HFFc6 (cell line): Measurements from ENCODE around the gene NAT10. TPM values are rescaled to one million over a fixed set of nuclear protein-coding genes. Genes with fewer than 3 reads are reported as not detected.
A peak's percentile ranks its signal among the peaks of the same experiment; 100 is the strongest.

Source experiments
- DNase-seq: peaks from one replicate; pipeline ENCODE4 v3.0.0-alpha.2; 2018
- H3K27ac Mint-ChIP-seq: 2 replicates; pipeline ENCODE4 v1.8.0; 2020; ENCODE audit warnings: mild to moderate bottlenecking, mixed read lengths
- H3K27me3 Mint-ChIP-seq: 2 replicates; pipeline ENCODE4 v1.8.0; 2021; ENCODE audit warnings: mild to moderate bottlenecking, moderate library complexity, mixed read lengths; ENCODE audit not compliant: insufficient read depth
- H3K36me3 Mint-ChIP-seq: 2 replicates; pipeline ENCODE4 v1.8.0; 2021; ENCODE audit warnings: low read depth, mixed read lengths
- H3K4me1 Mint-ChIP-seq: 2 replicates; pipeline ENCODE4 v1.8.0; 2020; ENCODE audit warnings: low read depth, mixed read lengths
- H3K4me3 Mint-ChIP-seq: 2 replicates; pipeline ENCODE4 v1.8.0; 2020; ENCODE audit warnings: mild to moderate bottlenecking, moderate library complexity, mixed read lengths
- H3K9me3 Mint-ChIP-seq: 2 replicates; pipeline ENCODE4 v1.8.0; 2020; ENCODE audit warnings: mild to moderate bottlenecking, mixed read lengths
- total RNA-seq, 6 experiments: library from RNA; stranded (reverse); fragmentation: NEBNext Ultra II Directional; extraction: Animal tissue kit (Norgen Biotek cat#: 25700); gene quantifications; 2 replicates in 1 of 6; 3 replicates in 5 of 6; pipeline ENCODE4 v1.2.3, GENCODE V29; 2021
- TF ChIP-seq, protein P1 (sequence below): fragments of 200-600 bp; sonication (generic); IDR thresholded peaks from 2 replicates; pipeline ENCODE4 v1.5.0; 2021; ENCODE audit warnings: antibody characterized with exemption, mild to moderate bottlenecking

Gene NAT10
- total RNA-seq, 6 experiments from 2014 or later: 46.9 to 61.2 (median 54.9) TPM

DNA sequence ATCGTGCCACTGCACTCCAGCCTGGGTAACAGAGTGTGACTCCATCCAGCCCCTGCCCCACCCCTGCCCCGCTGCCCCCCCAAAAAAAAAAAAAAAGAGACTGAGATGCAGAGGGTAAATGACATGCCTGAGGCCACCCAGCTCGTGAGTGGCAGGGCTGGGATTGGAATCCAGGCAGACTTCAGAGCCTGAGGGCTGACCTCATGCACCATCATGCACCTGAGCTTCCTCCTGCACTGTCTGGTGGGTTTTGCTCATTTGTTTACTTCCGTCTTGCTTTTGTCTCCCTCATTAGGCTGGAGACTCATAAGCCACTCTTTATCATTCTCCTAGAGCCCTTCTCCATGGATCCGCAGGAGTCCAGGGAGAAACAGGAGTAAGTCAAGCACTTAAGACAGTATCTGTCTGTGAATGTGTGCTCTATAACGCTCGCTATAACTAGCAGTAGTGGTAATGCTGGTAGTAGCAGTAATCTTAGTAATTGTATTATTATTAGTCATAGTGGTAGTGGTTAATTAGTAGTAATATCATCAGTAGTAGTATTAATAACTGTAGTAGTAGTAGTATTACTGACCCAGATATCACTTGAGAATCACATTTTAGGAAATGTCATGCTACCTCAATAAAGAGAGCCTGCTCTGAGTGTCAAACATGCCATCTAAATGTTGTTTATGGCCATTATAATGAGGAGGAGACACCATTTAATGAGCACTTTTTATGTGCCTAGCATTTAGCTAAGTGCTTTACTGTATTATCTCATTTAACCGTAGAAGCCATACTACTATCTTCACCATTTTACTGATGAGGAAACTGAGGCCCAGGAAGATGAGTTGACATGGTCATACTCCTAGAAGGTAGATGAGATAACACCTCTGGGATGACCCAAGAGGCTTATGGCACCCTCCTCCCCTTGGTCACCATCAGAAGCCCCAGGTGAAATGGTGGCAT is 85.0 kb downstream of the NAT10 start:
- Mint-ChIP-seq H3K4me1 (peaks cover 30% of the 10 kb centered on the region), H3K36me3 (no peaks in the 10 kb centered on the region), H3K4me3 (no peak overlapping the region), H3K9me3 (no peaks in the 10 kb centered on the region), H3K27me3 (peaks cover 6% of the 10 kb centered on the region; the same call in 1 of the 2 replicates), H3K27ac (no peak overlapping the region)
- no peak for DNase-seq
- TF ChIP-seq, protein P1, sequence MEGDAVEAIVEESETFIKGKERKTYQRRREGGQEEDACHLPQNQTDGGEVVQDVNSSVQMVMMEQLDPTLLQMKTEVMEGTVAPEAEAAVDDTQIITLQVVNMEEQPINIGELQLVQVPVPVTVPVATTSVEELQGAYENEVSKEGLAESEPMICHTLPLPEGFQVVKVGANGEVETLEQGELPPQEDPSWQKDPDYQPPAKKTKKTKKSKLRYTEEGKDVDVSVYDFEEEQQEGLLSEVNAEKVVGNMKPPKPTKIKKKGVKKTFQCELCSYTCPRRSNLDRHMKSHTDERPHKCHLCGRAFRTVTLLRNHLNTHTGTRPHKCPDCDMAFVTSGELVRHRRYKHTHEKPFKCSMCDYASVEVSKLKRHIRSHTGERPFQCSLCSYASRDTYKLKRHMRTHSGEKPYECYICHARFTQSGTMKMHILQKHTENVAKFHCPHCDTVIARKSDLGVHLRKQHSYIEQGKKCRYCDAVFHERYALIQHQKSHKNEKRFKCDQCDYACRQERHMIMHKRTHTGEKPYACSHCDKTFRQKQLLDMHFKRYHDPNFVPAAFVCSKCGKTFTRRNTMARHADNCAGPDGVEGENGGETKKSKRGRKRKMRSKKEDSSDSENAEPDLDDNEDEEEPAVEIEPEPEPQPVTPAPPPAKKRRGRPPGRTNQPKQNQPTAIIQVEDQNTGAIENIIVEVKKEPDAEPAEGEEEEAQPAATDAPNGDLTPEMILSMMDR: no peak

DNA sequence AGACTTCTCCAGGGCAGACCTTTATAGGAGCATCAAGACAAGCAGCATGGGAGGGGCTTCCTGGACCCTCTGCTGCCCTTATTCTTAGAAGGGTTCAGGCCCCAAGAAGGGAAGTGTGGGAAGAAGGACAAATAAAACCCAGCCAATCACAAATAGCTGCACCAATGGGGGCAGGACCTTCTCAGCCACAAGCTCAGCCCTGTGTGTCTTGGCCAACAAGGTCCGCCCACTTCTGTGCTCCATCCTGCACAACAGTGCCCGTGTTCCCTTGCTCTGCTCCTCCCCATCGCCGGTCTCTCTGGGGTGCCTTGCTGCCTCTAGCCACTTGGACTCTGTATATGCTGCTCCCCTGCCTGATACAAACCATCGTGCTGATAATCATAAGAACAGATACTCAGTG is 86.1 kb downstream of the NAT10 start:
- Mint-ChIP-seq H3K27me3 (peaks cover 6% of the 10 kb centered on the region; the same call in 1 of the 2 replicates), H3K9me3 (no peaks in the 10 kb centered on the region), H3K36me3 (no peaks in the 10 kb centered on the region)

DNA sequence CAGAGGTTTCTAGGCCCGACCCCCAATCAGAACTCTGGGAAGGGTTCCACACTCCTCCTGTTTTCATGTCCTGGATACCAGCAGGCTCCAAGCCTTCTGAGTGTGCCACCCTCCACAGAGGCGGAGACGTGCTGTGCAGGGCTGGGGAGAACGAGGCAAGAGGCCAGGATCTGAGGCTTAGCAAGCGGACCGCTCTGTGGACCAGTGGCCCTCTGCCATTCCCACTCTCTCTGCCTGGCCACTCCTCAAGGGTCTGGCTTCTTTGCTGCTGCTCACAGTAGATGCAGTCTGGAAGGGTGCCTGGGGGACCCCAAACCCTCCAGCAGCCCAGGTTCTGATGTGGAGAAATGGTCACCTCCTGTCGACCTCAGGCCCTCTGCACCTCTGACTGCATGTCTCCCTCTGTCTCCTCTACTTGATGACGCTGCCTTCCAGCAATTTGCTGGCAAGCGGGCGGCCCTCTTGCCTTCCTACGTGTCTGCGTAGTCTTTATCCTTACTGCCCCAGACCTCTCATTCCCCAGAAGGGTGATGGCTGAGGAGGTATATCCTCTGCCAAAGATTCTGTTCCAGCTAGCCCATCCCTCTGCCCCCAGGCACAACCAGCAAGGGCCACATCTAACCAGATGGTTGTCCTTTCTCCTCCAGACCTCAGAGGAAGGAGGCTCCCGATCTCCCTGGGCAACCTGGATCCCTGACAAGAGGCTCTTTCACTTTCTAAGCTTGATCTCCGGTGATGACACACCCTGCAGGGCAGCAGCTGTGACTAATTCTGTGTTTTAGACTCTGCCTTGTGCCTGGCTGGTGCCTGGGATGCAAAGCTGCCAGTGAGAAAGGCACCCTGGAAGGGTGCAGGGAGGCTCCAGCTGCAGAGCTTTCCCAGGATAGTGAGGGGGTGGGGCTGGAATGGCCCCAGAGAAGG is 87.3 kb downstream of the NAT10 start:
- H3K27me3 Mint-ChIP-seq: peaks cover 9% of the 10 kb centered on the region
- H3K4me1 Mint-ChIP-seq: peaks cover 30% of the 10 kb centered on the region
- H3K9me3 Mint-ChIP-seq: no peaks in the 10 kb centered on the region
- TF ChIP-seq, protein P1: no peak
- peak overlapping the region; percentile 90 for H3K4me3 Mint-ChIP-seq
- peak; percentile 97 for DNase-seq
- peak overlapping the region; percentile 100 for H3K27ac Mint-ChIP-seq
- H3K36me3 Mint-ChIP-seq: no peaks in the 10 kb centered on the region

More for the DNA sequence above, 86.1 kb downstream of the NAT10 start:
- Mint-ChIP-seq H3K4me1 (peaks cover 30% of the 10 kb centered on the region), H3K4me3 (no peak overlapping the region), H3K27ac (peak overlapping the region; percentile 100; the same call in 1 of the 2 replicates)
- DNase-seq: no peak
- TF ChIP-seq, protein P1: no peak

DNA sequence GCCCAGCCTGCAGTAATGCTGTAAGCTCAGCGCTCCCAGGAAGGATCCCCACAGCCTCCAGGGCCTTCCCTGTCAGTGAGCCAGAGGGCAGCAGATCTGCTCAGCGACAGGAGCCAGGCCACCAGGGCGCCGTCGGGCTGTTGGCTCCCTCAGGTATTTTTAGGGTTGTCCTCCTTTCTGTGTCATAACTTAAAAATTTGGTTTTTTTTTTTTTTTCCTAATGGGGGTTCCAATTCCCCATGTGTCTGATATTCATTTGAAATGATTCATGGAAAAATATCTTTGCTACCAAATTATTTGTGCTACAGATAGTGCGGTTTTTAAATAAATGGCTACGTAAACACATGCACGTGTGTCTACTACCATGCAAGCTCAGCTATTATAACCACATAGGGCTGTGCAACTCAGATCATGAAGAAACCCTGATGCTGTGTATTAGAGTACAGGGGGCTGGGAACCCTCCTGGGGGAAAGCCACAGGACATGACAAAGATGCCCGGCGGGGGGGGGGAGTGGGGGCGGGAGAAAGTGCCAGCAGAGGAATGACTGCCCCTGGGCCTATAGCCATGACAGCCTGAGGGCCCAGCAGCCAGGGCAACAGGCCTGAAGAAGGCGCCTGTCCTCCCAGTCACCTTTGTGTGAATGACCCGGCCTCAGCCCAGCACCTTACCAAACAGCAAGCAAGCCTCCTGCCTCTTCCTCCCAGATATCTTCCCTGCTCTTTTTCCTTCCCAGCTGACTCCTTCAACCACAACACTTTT is 89.3 kb downstream of the NAT10 start:
- no peak for DNase-seq
- no peak overlapping the region for H3K4me3 Mint-ChIP-seq

More for the DNA sequence above, 89.3 kb downstream of the NAT10 start:
- Mint-ChIP-seq H3K27me3 (peaks cover 5% of the 10 kb centered on the region), H3K27ac (no peak overlapping the region), H3K36me3 (no peaks in the 10 kb centered on the region), H3K9me3 (no peaks in the 10 kb centered on the region), H3K4me1 (peaks cover 36% of the 10 kb centered on the region)
- TF ChIP-seq, protein P1: no peak

Other genes with a start within 250 kb of the NAT10 start
- under 1 TPM in 4 of 6 experiments, not detected in 2; 0.11 to 0.30 (median 0.15) TPM for gene LMO2, start 213.6 kb upstream of the NAT10 start, total RNA-seq
- gene CAPRIN1, start 53.9 kb upstream of the NAT10 start, total RNA-seq: 100 to 1,000 TPM; 275 to 313 (median 300) TPM